ENCODE results near the gene PITX3.

Gene PITX3

DNA sequence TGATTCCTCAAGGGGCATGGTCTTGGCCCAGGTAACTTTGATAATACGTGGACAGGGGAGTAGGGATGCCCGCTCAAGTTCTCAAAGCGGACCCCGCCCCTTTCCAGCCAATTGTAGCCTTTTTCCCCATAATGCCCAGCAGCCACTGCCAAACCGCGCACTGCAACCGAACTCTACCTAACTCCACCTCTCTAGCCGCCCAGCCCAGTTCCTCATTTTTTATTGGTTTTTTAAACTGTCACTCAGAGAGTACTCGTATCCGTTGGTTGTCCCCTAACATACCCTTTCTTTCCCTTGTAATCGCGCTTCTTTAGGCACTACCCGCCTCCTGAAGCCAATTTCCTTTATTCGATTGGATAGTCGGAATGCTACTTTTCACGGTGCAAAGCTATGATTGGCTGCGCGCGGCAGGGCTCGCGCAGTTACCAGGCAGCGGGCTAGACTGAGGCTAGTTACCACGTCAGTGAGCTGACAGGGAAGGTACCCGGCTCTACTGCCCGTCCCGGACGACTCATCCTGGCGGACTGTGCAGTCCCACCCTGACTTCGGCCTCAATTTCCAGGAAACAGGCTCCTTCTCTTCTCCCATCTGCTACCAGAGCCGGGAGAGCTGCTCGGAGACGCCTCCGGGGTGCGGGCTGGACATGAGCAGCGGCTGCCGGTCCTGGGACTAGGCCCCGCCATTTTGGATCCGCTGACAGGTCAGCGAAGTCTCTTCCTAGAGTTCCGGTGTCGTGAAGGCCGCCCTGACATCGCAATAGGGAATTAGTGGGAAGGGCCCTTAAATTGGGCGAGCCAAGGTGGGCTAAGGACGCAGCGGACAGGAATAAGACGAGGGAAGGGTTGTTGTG is 4.0 kb upstream of the PITX3 start, which contains the start of gene GBF1:
Gene GBF1 (plus strand): TSS at position 451 of the 850 bp plus-strand sequence. CDS start 13,407 bp downstream, outside the sequence.
- peak within 1 kb of the TSS; percentile 92 for H3K4me3 Mint-ChIP-seq
- peak within 1 kb of the TSS; percentile 89 for H3K27ac Mint-ChIP-seq
- peaks cover 46% of the 10 kb centered on the region for H3K4me1 Mint-ChIP-seq (ENCODE audit: low read depth)
- H3K9me3 Mint-ChIP-seq, result no peaks in the 10 kb centered on the region
- peaks cover 27% of the 10 kb centered on the region for H3K27me3 Mint-ChIP-seq
- intact Hi-C loops (cut with micrococcal nuclease), result loop anchor here (2.0 to 10.0 kb wide), 4 partner anchors 15 to 891 kb away; partner anchors contain the start of genes ACTR1A, BTRC, NOLC1 and SUFU
- H3K36me3 Mint-ChIP-seq (ENCODE audit: low read depth), result peaks cover 12% of the 10 kb centered on the region

GRCh38 chr10:102243309-102243708 is 2.0 kb upstream of the PITX3 start:
- intact Hi-C loops (cut with micrococcal nuclease), result loop anchor here (10.0 kb wide), 2 partner anchors 261 to 889 kb away; partner anchors contain the start of genes ACTR1A, BTRC and SUFU
- peaks cover 45% of the 10 kb centered on the region for H3K27me3 Mint-ChIP-seq
- H3K27ac Mint-ChIP-seq, result no peak overlapping the region
- H3K9me3 Mint-ChIP-seq, result no peaks in the 10 kb centered on the region
- no peak overlapping the region for H3K4me3 Mint-ChIP-seq
- peaks cover 7% of the 10 kb centered on the region for H3K36me3 Mint-ChIP-seq (ENCODE audit: low read depth)
- H3K4me1 Mint-ChIP-seq (ENCODE audit: low read depth), result peaks cover 47% of the 10 kb centered on the region

GRCh38 chr10:102242118-102242485 is 790 bp upstream of the PITX3 start:
- H3K4me1 Mint-ChIP-seq (ENCODE audit: low read depth), result peaks cover 36% of the 10 kb centered on the region
- H3K4me3 Mint-ChIP-seq, result peak overlapping the region; percentile 80
- no peaks in the 10 kb centered on the region for H3K9me3 Mint-ChIP-seq
- intact Hi-C loops (cut with micrococcal nuclease), result loop anchor here (10.0 kb wide), 2 partner anchors 263 to 887 kb away; partner anchors contain the start of genes ACTR1A, BTRC and SUFU
- peak overlapping the region; percentile 8 for H3K27ac Mint-ChIP-seq
- H3K27me3 Mint-ChIP-seq, result peaks cover 54% of the 10 kb centered on the region
- peaks cover 7% of the 10 kb centered on the region for H3K36me3 Mint-ChIP-seq (ENCODE audit: low read depth)

DNA sequence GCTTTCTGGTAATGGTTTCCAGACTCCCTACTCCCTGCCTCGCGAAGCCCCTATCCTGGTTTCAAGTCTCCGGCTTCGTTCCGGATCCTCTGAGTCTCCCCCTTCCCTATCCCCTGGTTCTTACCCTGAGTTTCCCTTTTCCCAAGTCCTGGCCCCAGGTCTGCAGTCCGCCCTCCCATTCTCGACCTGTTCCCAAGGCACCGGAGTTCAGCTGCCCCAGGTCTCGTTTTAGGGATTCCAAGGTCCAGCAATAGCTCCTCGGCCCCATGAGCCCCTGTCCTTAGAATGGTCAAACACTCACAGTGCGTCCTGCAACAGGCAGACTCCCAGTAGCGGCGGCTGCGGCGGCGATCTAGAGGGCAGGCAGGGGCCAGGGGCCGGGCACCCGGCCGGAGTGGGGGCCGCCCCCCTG is 274 bp downstream of the PITX3 start:
- intact Hi-C loops (cut with micrococcal nuclease), result loop anchor here (10.0 kb wide), 2 partner anchors 264 to 886 kb away; partner anchors contain the start of genes ACTR1A, BTRC and SUFU
- Mint-ChIP-seq H3K9me3 (no peaks in the 10 kb centered on the region), H3K36me3 (ENCODE audit: low read depth) (peaks cover 7% of the 10 kb centered on the region), H3K4me1 (ENCODE audit: low read depth) (peaks cover 25% of the 10 kb centered on the region), H3K27me3 (peaks cover 62% of the 10 kb centered on the region), H3K27ac (peak overlapping the region; percentile 48), H3K4me3 (peak overlapping the region; percentile 80)

DNA sequence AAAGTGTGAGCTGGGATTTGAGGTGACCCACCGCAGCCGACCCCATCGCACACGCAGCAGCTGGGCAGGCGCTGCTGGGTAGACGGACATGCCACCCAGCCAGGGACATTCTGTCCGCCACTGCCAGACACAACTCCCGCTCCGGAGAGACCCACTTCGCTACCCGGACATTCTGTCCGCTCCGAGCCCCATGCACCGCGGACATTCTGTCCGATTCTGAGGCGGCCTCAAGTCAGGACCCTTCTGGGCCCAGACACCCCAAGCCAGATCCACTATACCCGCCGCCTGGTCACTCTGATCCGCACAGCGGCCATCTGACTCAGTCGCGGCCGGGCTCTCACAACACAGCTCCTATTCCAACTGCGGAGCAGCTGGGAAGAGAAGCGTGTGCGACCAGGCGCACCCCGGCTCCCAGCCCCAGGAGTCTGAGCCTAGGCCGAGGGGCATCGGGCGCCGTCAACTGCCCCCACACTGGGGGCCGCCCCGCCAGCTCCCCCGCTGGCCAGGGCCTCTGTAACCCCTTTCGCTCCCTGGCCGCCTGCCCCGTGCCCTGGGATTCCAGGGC is 763 bp downstream of the PITX3 start:
- Mint-ChIP-seq H3K4me1 (ENCODE audit: low read depth) (peaks cover 25% of the 10 kb centered on the region), H3K27me3 (peaks cover 67% of the 10 kb centered on the region), H3K36me3 (ENCODE audit: low read depth) (peaks cover 3% of the 10 kb centered on the region), H3K27ac (peak overlapping the region; percentile 48), H3K9me3 (no peaks in the 10 kb centered on the region), H3K4me3 (peak overlapping the region; percentile 80)
- intact Hi-C loops (cut with micrococcal nuclease), result loop anchor here (10.0 kb wide), 2 partner anchors 264 to 886 kb away; partner anchors contain the start of genes ACTR1A, BTRC and SUFU

GRCh38 chr10:102237711-102238252 is 3.5 kb downstream of the PITX3 start:
- Mint-ChIP-seq H3K27me3 (peaks cover 88% of the 10 kb centered on the region), H3K4me3 (no peak overlapping the region), H3K36me3 (ENCODE audit: low read depth) (no peaks in the 10 kb centered on the region), H3K27ac (no peak overlapping the region), H3K9me3 (no peaks in the 10 kb centered on the region), H3K4me1 (ENCODE audit: low read depth) (peaks cover 19% of the 10 kb centered on the region)
- intact Hi-C loops (cut with micrococcal nuclease), result no loop called here

DNA sequence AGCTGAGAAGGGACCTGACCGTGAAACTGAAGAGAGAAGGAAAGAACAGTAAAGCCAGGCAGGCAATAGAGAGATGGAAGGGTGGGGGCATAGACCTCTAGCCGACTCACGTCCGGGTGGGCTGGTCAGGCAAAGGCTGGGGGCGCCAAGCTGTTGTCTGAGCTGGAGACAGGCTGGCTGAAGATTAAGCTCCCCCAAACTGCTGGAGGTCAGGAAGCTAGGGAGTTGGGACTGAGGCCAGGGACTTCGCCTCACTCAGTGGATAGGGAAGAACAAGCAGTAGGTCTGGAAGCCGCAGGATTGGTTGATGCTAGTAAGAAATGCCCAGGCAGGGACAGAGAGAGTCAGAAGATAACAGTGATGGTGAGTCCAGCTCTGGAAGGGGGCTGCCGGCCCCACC is 5.3 kb downstream of the PITX3 start:
- Mint-ChIP-seq H3K9me3 (no peaks in the 10 kb centered on the region), H3K27ac (no peak overlapping the region), H3K27me3 (peaks cover 88% of the 10 kb centered on the region), H3K36me3 (ENCODE audit: low read depth) (no peaks in the 10 kb centered on the region), H3K4me3 (no peak overlapping the region), H3K4me1 (ENCODE audit: low read depth) (peaks cover 18% of the 10 kb centered on the region)
- intact Hi-C loops (cut with micrococcal nuclease), result no loop called here

- intact Hi-C loops (cut with micrococcal nuclease), result no loop called here
Observed at GRCh38 chr10:102235598-102235920, 5.8 kb downstream of the PITX3 start.

DNA sequence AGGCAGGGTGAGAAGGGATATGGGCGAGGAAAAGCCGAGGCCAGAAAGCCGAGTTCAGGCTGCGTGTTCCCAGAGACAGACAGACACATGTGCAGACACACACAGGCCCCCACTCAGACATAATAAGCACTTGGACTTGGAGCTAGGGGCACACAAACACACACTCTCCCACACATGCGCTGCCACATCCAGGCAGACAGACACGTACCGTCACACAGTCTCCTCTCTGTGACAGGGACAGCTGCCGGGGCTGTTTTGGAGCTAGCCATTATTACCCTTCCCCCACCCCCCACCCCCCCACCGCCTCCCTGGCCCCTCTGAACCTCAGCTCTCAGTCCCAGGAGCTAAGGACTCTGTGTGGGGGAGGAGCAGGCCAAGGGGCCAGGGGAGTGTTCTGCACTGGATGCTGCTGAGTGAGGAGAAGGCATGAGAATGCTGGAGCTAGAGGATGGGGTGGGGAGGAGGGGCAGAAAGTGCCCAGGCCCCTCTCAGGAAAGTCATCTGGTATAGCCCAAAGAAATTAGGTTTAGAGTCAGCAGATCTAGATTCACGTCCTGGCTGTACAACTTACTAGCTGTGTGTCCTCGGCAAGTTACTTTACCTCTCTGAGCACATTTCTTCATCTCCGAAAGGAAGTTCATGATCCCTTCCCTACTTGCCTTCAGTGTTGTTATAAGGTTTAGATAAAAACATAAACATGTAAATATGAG is 6.3 kb downstream of the PITX3 start:
- intact Hi-C loops (cut with micrococcal nuclease), result loop anchor here (5.0 kb wide), 1 partner anchor 242 kb away; no protein-coding TSS in a partner anchor
- Mint-ChIP-seq H3K27me3 (peaks cover 87% of the 10 kb centered on the region), H3K4me1 (ENCODE audit: low read depth) (peaks cover 20% of the 10 kb centered on the region), H3K36me3 (ENCODE audit: low read depth) (no peaks in the 10 kb centered on the region), H3K4me3 (no peak overlapping the region), H3K27ac (no peak overlapping the region), H3K9me3 (no peaks in the 10 kb centered on the region)

More at GRCh38 chr10:102235598-102235920, 5.8 kb downstream of the PITX3 start:
- Mint-ChIP-seq H3K4me1 (ENCODE audit: low read depth) (peaks cover 18% of the 10 kb centered on the region), H3K4me3 (no peak overlapping the region), H3K27me3 (peaks cover 88% of the 10 kb centered on the region), H3K36me3 (ENCODE audit: low read depth) (no peaks in the 10 kb centered on the region), H3K27ac (no peak overlapping the region), H3K9me3 (no peaks in the 10 kb centered on the region)

GRCh38 chr10:102233997-102234396 is 7.3 kb downstream of the PITX3 start:
- intact Hi-C loops (cut with micrococcal nuclease), result loop anchor here (5.0 kb wide), 1 partner anchor 243 kb away; no protein-coding TSS in a partner anchor
- H3K27ac Mint-ChIP-seq, result no peak overlapping the region
- no peak overlapping the region for H3K4me3 Mint-ChIP-seq
- peaks cover 24% of the 10 kb centered on the region for H3K4me1 Mint-ChIP-seq (ENCODE audit: low read depth)
- no peaks in the 10 kb centered on the region for H3K9me3 Mint-ChIP-seq
- H3K36me3 Mint-ChIP-seq (ENCODE audit: low read depth), result no peaks in the 10 kb centered on the region
- H3K27me3 Mint-ChIP-seq, result peaks cover 81% of the 10 kb centered on the region

DNA sequence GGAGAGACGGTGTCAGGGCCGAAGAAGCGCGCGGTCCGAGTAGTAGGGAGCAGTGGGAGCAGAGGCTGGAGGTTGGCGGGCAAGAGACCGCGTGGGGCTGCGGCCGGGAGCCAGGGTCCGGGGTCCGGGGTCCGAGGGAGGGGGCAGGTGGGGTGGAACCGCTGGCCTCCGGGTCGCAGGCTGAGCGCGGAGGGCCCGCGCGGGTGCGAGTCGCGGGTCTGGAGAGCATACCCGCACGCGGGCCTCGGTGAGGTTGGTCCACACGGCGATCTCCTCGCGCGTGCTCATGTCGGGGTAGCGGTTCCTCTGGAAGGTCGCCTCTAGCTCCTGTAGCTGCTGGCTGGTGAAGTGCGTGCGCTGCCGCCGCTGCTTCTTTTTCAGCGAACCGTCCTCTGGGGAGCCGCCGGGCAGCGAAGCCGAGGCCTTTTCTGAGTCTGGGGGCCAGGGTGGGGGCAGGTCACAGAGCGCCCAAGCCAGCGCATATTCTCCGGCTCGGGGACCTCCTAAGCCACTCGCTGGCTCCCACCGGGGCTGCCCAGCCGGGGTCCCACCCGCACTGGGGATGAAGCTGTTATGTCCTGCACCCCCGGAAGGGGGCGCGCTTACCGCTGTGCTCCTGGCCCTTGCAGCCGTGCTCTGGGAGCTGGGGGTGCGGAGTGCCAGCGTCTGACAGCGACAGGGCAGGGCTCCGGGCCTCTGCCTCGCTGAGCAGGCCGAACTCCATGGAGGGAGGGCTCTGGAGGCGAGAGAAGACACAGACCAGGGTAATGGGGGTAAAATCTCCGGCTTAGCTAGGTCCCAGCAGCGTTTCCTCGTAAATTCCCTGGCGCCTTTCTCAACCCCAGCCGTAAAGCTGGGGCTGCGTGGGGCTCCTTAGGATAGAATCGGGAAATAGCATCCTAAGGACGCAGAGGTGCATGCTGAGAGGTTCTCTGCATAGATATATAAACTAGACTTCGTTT is 9.7 kb downstream of the PITX3 start:
- Mint-ChIP-seq H3K27me3 (peaks cover 71% of the 10 kb centered on the region), H3K36me3 (ENCODE audit: low read depth) (no peaks in the 10 kb centered on the region), H3K4me1 (ENCODE audit: low read depth) (peaks cover 41% of the 10 kb centered on the region), H3K9me3 (no peaks in the 10 kb centered on the region), H3K4me3 (peak overlapping the region; percentile 71), H3K27ac (no peak overlapping the region)
- intact Hi-C loops (cut with micrococcal nuclease), result loop anchor here (2.0 to 5.0 kb wide), 2 partner anchors 13 to 246 kb away; partner anchors contain the start of gene GBF1

DNA sequence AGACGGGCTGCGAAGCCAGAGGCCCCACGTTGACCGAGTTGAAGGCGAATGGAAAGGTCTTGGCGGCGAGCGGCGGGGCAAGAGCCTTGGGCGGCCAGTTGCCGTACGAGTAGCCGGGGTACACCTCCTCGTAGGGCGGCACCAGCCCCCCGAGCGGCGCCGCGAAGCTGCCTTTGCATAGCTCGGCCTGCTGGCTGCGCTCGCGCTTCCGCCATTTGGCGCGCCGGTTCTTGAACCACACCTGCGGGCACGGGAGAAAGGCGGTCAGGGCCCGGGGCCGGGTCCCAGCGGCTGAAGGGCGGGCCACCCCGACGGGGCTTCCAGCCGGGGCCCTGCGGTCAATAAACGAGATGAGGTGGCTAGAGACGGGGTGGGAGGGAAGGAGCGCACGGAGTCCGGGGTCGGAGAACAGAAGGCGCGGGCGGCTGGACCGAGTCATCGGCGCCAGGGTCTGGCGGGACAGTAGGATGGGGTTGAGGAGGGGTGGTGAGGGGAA is 10.4 kb downstream of the PITX3 start:
- H3K27ac Mint-ChIP-seq, result no peak overlapping the region
- peaks cover 48% of the 10 kb centered on the region for H3K4me1 Mint-ChIP-seq (ENCODE audit: low read depth)
- peaks cover 64% of the 10 kb centered on the region for H3K27me3 Mint-ChIP-seq
- H3K9me3 Mint-ChIP-seq, result no peaks in the 10 kb centered on the region
- intact Hi-C loops (cut with micrococcal nuclease), result loop anchor here (1.0 to 5.0 kb wide), 3 partner anchors 14 to 246 kb away; partner anchors contain the start of gene GBF1
- H3K4me3 Mint-ChIP-seq, result peak overlapping the region; percentile 71
- no peaks in the 10 kb centered on the region for H3K36me3 Mint-ChIP-seq (ENCODE audit: low read depth)

All from dendritic cell treated with granulocyte-macrophage colony-stimulating factor and Interleukin-4, amounts not matched to agents 40 ng/mL and 50 ng/mL, for 4 days (primary cell).